GM12873 (cell line): Measurements from ENCODE around the gene TSEN54.

ENCODE experiments used
- TF ChIP-seq, protein P1 (sequence below): IDR thresholded peaks from 2 replicates; pipeline ENCODE4 v1.5.1; 2012; ENCODE audit warnings: low read depth, mild to moderate bottlenecking, moderate library complexity, low read length, control low read depth; ENCODE audit not compliant: insufficient read depth; ENCODE audit errors: missing control alignments

TSEN54 gene

DNA sequence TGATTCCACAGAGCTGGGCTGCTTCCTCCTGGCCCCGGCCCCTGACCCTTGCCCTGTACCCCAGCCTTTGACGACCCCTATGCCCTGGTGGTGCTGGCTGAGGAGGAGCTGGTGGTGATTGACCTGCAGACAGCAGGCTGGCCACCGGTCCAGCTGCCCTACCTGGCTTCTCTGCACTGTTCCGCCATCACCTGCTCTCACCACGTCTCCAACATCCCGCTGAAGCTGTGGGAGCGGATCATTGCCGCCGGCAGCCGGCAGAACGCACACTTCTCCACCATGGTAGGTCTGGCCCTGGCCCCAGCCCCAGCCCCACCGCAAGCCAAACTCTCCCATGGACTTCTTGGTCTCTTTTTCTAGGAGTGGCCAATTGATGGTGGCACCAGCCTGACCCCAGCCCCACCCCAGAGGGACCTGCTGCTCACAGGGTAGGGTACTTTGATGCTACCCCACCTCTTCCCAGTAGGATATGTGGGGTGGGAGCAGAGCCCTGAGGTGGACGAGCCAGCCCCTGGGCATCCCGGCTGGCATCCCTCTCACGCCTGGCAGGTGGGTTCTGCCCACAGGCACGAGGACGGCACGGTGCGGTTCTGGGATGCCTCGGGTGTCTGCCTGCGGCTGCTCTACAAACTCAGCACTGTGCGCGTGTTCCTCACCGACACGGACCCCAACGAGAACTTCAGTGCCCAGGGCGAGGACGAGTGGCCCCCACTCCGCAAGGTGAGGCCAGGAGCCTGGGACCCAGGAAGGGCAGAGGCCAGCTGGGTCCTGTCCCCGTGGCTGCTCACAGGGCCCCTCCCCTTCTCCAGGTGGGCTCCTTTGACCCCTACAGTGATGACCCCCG lies 52.3 kb downstream of the TSEN54 start:
- TF ChIP-seq, protein P1, sequence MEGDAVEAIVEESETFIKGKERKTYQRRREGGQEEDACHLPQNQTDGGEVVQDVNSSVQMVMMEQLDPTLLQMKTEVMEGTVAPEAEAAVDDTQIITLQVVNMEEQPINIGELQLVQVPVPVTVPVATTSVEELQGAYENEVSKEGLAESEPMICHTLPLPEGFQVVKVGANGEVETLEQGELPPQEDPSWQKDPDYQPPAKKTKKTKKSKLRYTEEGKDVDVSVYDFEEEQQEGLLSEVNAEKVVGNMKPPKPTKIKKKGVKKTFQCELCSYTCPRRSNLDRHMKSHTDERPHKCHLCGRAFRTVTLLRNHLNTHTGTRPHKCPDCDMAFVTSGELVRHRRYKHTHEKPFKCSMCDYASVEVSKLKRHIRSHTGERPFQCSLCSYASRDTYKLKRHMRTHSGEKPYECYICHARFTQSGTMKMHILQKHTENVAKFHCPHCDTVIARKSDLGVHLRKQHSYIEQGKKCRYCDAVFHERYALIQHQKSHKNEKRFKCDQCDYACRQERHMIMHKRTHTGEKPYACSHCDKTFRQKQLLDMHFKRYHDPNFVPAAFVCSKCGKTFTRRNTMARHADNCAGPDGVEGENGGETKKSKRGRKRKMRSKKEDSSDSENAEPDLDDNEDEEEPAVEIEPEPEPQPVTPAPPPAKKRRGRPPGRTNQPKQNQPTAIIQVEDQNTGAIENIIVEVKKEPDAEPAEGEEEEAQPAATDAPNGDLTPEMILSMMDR: no peak

DNA sequence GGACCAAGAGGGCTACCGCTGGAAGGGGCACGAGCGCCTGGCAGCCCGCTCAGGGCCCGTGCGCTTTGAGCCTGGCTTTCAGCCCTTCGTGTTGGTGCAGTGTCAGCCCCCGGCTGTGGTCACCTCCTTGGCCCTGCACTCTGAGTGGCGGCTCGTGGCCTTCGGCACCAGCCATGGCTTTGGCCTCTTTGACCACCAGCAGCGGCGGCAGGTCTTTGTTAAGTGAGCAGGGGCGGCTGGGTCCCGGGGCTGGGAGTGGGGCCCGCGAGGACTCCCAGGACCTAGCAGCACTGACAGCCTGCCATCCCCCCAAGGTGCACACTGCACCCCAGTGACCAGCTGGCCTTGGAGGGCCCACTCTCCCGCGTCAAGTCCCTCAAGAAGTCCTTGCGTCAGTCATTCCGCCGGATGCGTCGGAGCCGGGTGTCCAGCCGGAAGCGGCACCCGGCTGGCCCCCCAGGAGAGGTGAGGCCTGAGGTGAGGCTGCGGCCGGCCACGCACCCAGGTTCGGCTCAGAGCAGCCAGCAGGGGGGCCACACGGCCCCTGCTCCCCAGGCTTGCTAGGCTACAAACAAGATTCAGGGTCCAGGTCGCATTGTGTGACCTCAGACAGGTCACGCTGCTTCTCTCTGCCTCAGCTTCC lies 53.8 kb downstream of the TSEN54 start:
- TF ChIP-seq, protein P1: no peak

DNA sequence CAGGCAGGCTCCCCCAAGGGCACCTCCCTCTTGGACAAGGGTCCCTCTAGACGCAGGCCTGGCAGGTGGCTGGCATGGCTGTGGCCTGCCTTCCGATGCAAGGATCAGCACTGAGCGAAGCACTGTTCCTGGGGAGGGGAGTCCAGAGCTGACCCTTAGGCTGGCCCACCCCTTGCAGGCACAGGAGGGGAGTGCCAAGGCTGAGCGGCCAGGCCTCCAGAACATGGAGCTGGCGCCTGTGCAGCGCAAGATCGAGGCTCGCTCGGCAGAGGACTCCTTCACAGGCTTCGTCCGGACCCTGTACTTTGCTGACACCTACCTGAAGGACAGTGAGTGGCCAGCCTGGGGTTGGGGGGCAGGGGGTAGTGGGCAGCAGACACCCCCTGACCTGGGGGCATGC lies 54.4 kb downstream of the TSEN54 start:
- TF ChIP-seq, protein P1: no peak

DNA sequence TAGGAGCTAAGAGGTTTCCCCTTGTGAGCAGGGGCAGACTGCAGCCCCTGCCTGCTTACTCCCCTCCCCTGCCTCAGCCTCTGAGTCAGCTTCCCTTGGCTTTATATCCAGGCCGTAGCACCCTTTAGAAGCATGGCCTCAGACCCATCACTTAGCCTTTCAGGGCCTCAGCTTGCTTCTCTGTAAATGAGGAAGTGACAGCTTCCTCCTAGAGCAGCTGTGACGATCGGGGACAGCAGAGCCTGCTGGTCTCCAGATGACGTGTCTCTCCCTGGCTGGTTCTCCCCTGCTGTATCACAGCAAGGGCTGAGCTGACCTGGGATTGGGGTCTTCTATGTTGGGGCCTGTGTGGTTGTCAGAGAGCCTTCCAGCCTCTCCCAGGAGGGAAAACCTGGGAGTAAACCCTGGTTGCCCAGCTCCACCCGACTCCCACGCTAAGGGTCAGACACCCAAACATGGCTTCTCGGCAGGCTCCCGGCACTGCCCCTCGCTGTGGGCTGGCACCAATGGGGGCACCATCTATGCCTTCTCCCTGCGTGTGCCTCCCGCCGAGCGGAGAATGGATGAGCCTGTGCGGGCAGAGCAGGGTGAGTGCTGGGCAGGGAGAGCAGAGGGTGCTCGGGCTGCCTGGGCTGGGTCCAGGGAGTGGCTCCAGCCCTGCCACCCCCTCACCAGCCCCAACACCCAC lies 55.0 kb downstream of the TSEN54 start:
- TF ChIP-seq, protein P1: no peak

DNA sequence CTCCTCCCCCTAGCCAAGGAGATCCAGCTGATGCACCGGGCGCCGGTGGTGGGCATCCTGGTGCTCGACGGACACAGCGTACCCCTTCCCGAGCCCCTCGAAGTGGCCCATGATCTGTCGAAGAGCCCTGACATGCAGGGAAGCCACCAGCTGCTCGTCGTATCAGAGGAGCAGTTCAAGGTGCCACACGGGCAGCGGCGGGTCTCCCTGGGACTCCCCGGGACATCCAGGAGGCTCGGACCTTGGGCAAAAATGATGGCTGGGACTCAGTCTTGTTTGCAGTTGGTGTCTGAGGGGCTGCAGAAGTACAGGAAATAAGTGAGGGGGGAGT lies 55.5 kb downstream of the TSEN54 start:
- TF ChIP-seq, protein P1: no peak

DNA sequence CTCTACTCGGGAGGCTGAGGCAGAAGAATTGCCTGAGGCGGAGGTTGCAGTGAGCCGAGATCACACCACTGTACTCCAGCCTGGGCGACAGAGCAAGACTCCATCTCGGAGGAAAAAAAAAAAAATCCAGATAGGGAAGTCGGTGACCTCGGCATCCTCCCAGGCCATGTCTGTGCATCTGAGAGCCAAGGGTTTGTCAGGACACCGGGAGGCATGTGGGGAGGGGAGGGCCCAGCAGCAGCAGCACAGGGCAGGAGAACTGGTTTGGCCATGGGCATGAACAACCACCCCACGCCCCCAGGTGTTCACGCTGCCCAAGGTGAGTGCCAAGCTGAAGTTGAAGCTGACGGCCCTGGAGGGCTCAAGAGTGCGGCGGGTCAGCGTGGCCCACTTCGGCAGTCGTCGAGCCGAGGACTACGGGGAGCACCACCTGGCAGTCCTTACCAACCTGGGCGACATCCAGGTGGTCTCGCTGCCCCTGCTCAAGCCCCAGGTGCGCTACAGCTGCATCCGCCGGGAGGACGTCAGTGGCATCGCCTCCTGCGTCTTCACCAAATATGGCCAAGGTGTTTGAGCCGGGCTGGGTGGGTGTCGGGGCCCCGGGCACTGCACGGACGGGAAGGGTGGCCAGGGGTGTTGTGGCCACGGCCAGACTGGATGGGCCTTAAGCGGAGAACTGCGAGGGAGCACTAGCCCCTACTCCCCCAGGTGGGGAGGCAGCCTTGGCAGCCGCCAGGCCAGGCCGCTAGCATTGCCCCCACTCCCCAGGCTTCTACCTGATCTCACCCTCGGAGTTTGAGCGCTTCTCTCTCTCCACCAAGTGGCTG lies 56.6 kb downstream of the TSEN54 start:
- TF ChIP-seq, protein P1: no peak

DNA sequence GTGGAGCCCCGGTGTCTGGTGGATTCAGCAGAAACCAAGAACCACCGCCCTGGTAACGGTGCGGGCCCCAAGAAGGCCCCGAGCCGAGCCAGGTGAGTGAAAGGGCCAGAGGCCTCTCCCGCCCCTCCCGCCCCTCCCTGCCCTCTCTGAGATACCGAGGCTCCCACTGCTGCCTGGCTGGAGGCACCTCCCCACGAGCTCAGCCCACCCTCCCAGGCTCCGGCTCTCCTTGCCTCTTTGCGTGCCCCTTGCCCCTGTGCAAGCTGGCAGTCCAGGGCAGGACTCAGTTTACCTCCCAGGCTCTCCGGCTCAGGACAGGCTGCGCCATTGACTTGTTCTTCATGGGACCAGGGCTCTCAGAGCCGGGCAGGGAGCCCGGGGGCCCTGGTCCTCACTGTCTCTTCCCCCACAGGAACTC lies 57.2 kb downstream of the TSEN54 start:
- TF ChIP-seq, protein P1: no peak
